BE2C (cell line): ENCODE results near the gene SPEM1.

Source experiments
- DNase-seq: peaks from one replicate; pipeline ENCODE4 v3.0.0-alpha.2; 2020
- H3K27me3 ChIP-seq: fragments of 250-450 bp; sonication (Bioruptor Pico); 2 replicates; pipeline ENCODE4 v1.5.1; 2020; ENCODE audit warnings: mild to moderate bottlenecking
- H3K36me3 ChIP-seq: fragments of 250-450 bp; sonication (Bioruptor Pico); 2 replicates; pipeline ENCODE4 v1.5.1; 2020; ENCODE audit warnings: mild to moderate bottlenecking
- H3K4me1 ChIP-seq: fragments of 250-450 bp; sonication (Bioruptor Pico); 2 replicates; pipeline ENCODE4 v1.5.1; 2020
- H3K4me3 ChIP-seq: 2 replicates; pipeline ENCODE4 v1.5.1; 2011; ENCODE audit warnings: low read depth, low read length
- H3K9me3 ChIP-seq: fragments of 250-450 bp; sonication (Bioruptor Pico); 2 replicates; pipeline ENCODE4 v1.5.1; 2020
- TF ChIP-seq, protein P1 (sequence below): IDR thresholded peaks from 2 replicates; pipeline ENCODE4 v1.5.1; 2012; ENCODE audit warnings: mild to moderate bottlenecking, low read depth, low read length

Gene SPEM1

DNA sequence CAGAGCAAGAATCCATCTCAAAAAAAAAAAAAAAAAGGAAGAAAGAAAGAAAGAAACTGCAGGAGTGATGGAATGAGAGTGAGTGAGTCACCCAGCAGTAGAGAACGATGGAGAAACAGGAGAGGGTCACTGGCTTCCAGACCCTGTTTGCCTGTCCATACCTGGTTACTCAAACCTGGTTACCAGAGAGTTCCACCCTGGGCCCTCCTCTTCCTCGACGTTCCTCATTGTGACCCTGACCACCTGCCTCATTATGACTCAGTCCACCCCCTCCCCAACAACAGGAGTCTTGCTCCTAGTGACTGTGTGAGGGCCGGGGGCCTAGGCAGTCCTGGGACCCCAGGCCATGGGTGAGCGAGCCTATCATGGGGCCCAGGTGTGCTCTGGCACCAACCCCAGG is 8.4 kb downstream of the SPEM1 start, which contains the start of gene SPEM3:
Gene SPEM3, plus strand, starts transcription at position 301 of the 400 bp plus-strand sequence. Its CDS starts 46 bp downstream, at position 347.
- Histone ChIP-seq H3K4me3 (no peak within 1 kb of the TSS), H3K27me3 (no peaks in the 10 kb centered on the region), H3K36me3 (no peaks in the 10 kb centered on the region), H3K9me3 (no peaks in the 10 kb centered on the region), H3K4me1 (no peaks in the 10 kb centered on the region)
- TF ChIP-seq, protein P1, sequence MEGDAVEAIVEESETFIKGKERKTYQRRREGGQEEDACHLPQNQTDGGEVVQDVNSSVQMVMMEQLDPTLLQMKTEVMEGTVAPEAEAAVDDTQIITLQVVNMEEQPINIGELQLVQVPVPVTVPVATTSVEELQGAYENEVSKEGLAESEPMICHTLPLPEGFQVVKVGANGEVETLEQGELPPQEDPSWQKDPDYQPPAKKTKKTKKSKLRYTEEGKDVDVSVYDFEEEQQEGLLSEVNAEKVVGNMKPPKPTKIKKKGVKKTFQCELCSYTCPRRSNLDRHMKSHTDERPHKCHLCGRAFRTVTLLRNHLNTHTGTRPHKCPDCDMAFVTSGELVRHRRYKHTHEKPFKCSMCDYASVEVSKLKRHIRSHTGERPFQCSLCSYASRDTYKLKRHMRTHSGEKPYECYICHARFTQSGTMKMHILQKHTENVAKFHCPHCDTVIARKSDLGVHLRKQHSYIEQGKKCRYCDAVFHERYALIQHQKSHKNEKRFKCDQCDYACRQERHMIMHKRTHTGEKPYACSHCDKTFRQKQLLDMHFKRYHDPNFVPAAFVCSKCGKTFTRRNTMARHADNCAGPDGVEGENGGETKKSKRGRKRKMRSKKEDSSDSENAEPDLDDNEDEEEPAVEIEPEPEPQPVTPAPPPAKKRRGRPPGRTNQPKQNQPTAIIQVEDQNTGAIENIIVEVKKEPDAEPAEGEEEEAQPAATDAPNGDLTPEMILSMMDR = no peak
- no peak for DNase-seq

DNA sequence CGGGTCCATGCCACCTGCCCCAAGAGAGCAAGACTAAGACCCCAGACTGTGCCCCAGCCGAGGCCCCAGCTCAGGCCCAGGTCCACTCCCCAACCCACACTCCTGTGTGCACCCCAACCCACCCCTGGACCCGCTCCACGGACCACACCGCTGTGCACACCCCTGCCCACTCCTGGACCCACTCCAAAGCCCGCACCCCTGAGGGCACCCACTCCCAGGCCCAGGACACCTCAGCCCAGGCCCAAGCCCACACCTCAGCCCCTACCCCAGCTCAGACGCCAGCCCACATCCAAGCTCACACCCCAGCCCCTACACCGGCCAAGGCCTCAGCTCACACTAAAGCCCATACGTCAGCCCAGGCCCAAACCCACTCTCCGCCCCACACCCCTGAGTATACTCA is 9.6 kb downstream of the SPEM1 start:
- Histone ChIP-seq H3K4me3 (no peak overlapping the region), H3K9me3 (no peaks in the 10 kb centered on the region), H3K4me1 (no peaks in the 10 kb centered on the region), H3K36me3 (no peaks in the 10 kb centered on the region), H3K27me3 (no peaks in the 10 kb centered on the region)
- no peak for DNase-seq
- TF ChIP-seq, protein P1 = no peak

DNA sequence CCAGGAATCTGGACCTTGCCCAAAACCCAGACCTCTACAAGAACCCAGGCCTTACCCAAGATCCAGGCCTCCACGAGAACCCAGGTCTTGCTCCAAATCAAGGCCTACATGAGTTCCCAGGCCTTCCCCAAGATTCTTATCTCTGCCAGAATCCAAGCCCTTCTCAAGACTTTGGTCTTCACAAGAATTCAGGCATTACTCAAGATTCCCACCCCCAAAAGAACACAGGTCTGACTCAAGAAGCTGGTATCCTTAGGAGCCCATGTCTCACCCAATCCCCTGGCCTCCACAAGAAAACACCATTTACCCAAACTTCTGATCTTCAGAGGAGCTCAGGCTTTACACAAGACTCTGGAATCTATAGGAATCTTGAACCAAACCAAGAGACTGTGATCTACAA is 11.1 kb downstream of the SPEM1 start:
- H3K9me3 ChIP-seq = no peaks in the 10 kb centered on the region
- no peaks in the 10 kb centered on the region for H3K4me1 ChIP-seq
- DNase-seq = no peak
- H3K27me3 ChIP-seq = no peaks in the 10 kb centered on the region
- H3K4me3 ChIP-seq = no peak overlapping the region
- TF ChIP-seq, protein P1 = no peak
- no peaks in the 10 kb centered on the region for H3K36me3 ChIP-seq

DNA sequence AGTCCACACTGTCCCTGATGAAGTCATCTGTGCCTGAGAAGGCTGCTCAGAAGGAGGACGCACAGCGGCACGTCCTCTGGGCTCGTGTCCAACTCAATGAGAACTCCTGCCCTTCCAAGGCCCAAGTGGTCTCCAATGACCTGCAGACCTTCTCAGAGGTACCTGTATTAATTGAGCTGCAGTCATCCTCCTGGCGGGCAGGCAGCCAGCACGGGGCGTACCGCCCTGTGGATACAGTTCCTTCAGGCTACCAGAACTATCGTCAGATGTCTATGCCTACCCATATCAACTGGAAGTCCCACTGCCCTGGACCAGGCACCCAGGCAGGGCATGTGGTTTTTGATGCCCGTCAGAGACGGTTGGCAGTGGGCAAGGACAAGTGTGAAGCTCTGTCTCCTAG is 12.2 kb downstream of the SPEM1 start:
- no peaks in the 10 kb centered on the region for H3K36me3 ChIP-seq
- H3K27me3 ChIP-seq = no peaks in the 10 kb centered on the region
- H3K4me1 ChIP-seq = no peaks in the 10 kb centered on the region
- TF ChIP-seq, protein P1 = no peak
- DNase-seq = no peak
- H3K9me3 ChIP-seq = no peaks in the 10 kb centered on the region
- no peak overlapping the region for H3K4me3 ChIP-seq

DNA sequence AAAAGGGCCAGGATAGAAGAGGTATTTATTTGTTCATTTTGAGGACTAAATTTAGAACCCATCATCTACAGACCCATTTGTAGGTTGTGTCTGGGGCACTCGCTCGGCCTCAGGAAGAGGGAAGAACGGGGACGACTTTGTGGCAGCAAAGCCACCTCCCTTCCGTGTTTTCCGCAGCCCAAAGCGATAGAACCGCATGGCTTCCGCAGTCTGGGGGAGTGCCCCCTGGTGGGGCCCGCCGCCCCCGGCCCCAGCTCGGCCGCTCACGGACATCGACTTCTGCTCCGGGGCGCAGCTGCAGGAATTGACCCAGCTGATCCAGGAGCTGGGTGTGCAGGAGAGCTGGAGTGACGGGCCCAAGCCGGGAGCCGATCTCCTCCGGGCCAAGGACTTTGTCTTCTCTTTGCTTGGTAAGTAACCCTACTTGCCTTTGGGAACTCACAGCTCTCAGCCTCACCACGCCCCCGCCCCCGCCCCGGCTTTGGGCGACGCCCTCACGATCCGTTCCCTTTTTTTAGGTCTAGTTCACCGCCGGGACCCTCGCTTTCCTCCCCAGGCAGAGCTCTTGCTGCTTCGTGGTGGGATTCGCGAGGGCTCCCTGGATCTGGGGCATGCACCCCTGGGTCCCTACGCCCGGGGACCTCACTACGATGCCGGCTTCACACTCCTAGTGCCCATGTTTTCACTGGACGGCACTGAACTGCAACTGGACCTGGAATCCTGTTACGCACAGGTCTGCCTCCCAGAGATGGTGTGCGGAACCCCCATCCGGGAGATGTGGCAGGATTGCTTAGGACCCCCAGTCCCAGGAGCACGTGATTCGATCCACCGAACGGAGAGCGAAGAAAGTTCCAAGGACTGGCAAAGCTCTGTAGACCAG is 15.8 kb downstream of the SPEM1 start:
- H3K36me3 ChIP-seq = no peaks in the 10 kb centered on the region
- H3K9me3 ChIP-seq = no peaks in the 10 kb centered on the region
- H3K4me3 ChIP-seq = no peak overlapping the region
- H3K27me3 ChIP-seq = peaks cover 9% of the 10 kb centered on the region
- no peak for DNase-seq
- TF ChIP-seq, protein P1 = no peak
- H3K4me1 ChIP-seq = no peaks in the 10 kb centered on the region
